GM23338 (cell line): ENCODE data around the gene TPRKB. TPM values are rescaled to one million over a fixed set of nuclear protein-coding genes. Genes with fewer than 3 reads are reported as not detected.

Experiments used
- ATAC-seq: fragments of 200-7000 bp; cut with Tn5 transposase; 3 replicates; pipeline ENCODE4 v1.9.1; 2020
- DNase-seq: peaks from one replicate; pipeline ENCODE4 v3.0.0-alpha.2; 2015; ENCODE audit warnings: low spot score
- H2AFZ ChIP-seq: fragments of 200-600 bp; sonication (generic); 2 replicates; pipeline ENCODE4 v1.8.0; 2016; ENCODE audit warnings: antibody characterized with exemption, mild to moderate bottlenecking, moderate library complexity
- H3F3A ChIP-seq: fragments of 200-600 bp; sonication (generic); replicated peaks from 2 replicates; pipeline ENCODE4 v1.8.0; 2017; ENCODE audit warnings: antibody characterized with exemption, mixed run types, low read depth
- H3K27ac ChIP-seq: fragments of 200-600 bp; sonication (generic); 2 replicates; pipeline ENCODE4 v1.6.1; 2016; ENCODE audit warnings: low read depth
- H3K27me3 ChIP-seq: fragments of 200-600 bp; sonication (generic); 2 replicates; pipeline ENCODE4 v1.8.0; 2016; ENCODE audit warnings: mild to moderate bottlenecking, mixed run types, moderate library complexity; ENCODE audit not compliant: insufficient read depth
- H3K36me3 ChIP-seq: fragments of 200-600 bp; sonication (generic); 2 replicates; pipeline ENCODE4 v1.8.0; 2016; ENCODE audit warnings: mild to moderate bottlenecking; ENCODE audit not compliant: insufficient read depth
- H3K4me1 ChIP-seq: fragments of 200-600 bp; sonication (generic); 2 replicates; pipeline ENCODE4 v1.8.0; 2016; ENCODE audit warnings: mild to moderate bottlenecking, moderate library complexity; ENCODE audit not compliant: insufficient read depth
- H3K4me2 ChIP-seq: fragments of 200-600 bp; sonication (generic); 2 replicates; pipeline ENCODE4 v1.7.1; 2017; ENCODE audit warnings: mixed run types
- H3K4me3 ChIP-seq: fragments of 200-600 bp; sonication (generic); 2 replicates; pipeline ENCODE4 v1.6.1; 2016; ENCODE audit warnings: mixed run types
- H3K79me2 ChIP-seq: fragments of 200-600 bp; sonication (generic); replicated peaks from 2 replicates; pipeline ENCODE4 v1.8.0; 2017; ENCODE audit warnings: mild to moderate bottlenecking; ENCODE audit not compliant: insufficient read depth
- H3K9me2 ChIP-seq: fragments of 200-600 bp; sonication (generic); 2 replicates; pipeline ENCODE4 v1.8.0; 2017; ENCODE audit not compliant: insufficient read depth
- H4K20me1 ChIP-seq: fragments of 200-600 bp; sonication (generic); replicated peaks from 2 replicates; pipeline ENCODE4 v1.8.0; 2017; ENCODE audit warnings: mild to moderate bottlenecking; ENCODE audit not compliant: insufficient read depth
- H3K27ac Mint-ChIP-seq: 2 replicates; pipeline ENCODE4 v1.8.0; 2020; ENCODE audit warnings: inconsistent platforms, mild to moderate bottlenecking, moderate library complexity, mixed read lengths
- H3K27me3 Mint-ChIP-seq: 3 replicates; pipeline ENCODE4 v1.8.0; 2022; ENCODE audit warnings: low read depth, mild to moderate bottlenecking, moderate library complexity, mixed read lengths, inconsistent platforms; ENCODE audit not compliant: insufficient read depth, poor library complexity
- H3K36me3 Mint-ChIP-seq: 3 replicates; pipeline ENCODE4 v1.8.0; 2021; ENCODE audit warnings: low read depth, mild to moderate bottlenecking, inconsistent platforms, moderate library complexity, mixed read lengths
- H3K4me1 Mint-ChIP-seq: 3 replicates; pipeline ENCODE4 v1.8.0; 2020; ENCODE audit warnings: mild to moderate bottlenecking, inconsistent platforms, mixed read lengths
- H3K4me3 Mint-ChIP-seq: 3 replicates; pipeline ENCODE4 v1.8.0; 2021; ENCODE audit warnings: moderate library complexity, mild to moderate bottlenecking, inconsistent platforms, mixed read lengths
- H3K9me3 Mint-ChIP-seq: 3 replicates; pipeline ENCODE4 v1.8.0; 2020; ENCODE audit warnings: moderate library complexity, mild to moderate bottlenecking, inconsistent platforms, mixed read lengths
- CREB1 ChIP-seq: fragments of 250-450 bp; sonication (Bioruptor Pico); IDR thresholded peaks from 2 replicates; pipeline ENCODE4 v1.5.0; 2020; ENCODE audit warnings: low read depth, mild to moderate bottlenecking, moderate library complexity
- CTCF ChIP-seq, 2 experiments: fragments of 200-600 bp in 1 of 2; sonication (generic) in 1 of 2; conservative IDR thresholded peaks; 2 replicates each; pipeline versions ENCODE4 v1.5.1 to v1.6.1; 2016 to 2017; ENCODE audit warnings: antibody characterized with exemption in 2 of 2, low read depth in 2 of 2, mild to moderate bottlenecking in 2 of 2, moderate library complexity in 1 of 2
- EZH2phosphoT487 ChIP-seq: fragments of 200-600 bp; sonication (generic); IDR thresholded peaks from one replicate; pipeline ENCODE4 v1.8.1; 2018; ENCODE audit warnings: antibody characterized with exemption; ENCODE audit not compliant: unreplicated experiment
- POLR2AphosphoS5 ChIP-seq: IDR thresholded peaks from 2 replicates; pipeline ENCODE4 v1.6.1; 2016; ENCODE audit warnings: antibody characterized with exemption, low read depth
- REST ChIP-seq: IDR thresholded peaks from one replicate; pipeline ENCODE4 v1.6.1; 2018; ENCODE audit warnings: antibody characterized with exemption; ENCODE audit not compliant: unreplicated experiment
- STAT1 ChIP-seq: IDR thresholded peaks from one replicate; pipeline ENCODE4 v1.6.1; 2016; ENCODE audit warnings: antibody characterized with exemption; ENCODE audit not compliant: unreplicated experiment
- ZNF331 ChIP-seq: fragments of 250-450 bp; sonication (Bioruptor Pico); IDR thresholded peaks from 2 replicates; pipeline ENCODE4 v1.5.0; 2020; ENCODE audit warnings: low read depth, mild to moderate bottlenecking, moderate library complexity
- ZNF462 ChIP-seq: fragments of 250-450 bp; sonication (Bioruptor Pico); IDR thresholded peaks from 2 replicates; pipeline ENCODE4 v1.5.0; 2020; ENCODE audit warnings: mild to moderate bottlenecking, moderate library complexity
- polyA plus RNA-seq: library from polyadenylated mRNA; unstranded; fragments of >200 nt; fragmentation: Nextera tagmentation; extraction: Ambion mirVana; gene quantifications from 2 replicates; pipeline ENCODE4 v1.2.1, GENCODE V29; 2016
- total RNA-seq: library from RNA; depleted of rRNA; stranded (reverse); fragments of >200 nt; shearing (Covaris generic); gene quantifications from 2 replicates; pipeline ENCODE4 v1.2.3, GENCODE V29; 2014
- TF ChIP-seq, protein P1 (sequence below): IDR thresholded peaks from 2 replicates; pipeline ENCODE4 v1.6.1; 2016; ENCODE audit warnings: antibody characterized with exemption

Gene TPRKB
- total and polyA plus RNA-seq, 2 experiments from 2014 or later = 31.2 to 186 TPM

DNA sequence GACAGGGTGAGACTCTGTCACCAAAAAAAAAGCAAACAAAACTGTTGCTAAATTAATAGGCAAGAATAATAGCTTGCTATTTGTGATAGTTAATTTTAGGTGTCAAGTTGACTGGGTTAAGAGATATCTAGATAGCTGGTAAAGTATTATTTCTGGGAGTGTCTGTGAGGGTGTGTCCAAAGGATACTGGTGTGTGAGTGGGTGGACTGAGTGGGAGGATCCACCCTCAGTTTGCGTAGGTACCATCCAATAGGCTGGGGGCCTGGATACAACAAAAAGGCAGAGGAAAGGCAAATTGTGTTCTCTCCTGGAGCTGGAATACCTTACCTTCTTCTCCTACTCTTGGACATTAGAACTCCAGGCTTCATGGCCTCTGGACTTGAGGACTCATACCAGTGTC, 27.8 kb upstream of the TPRKB start (continued):
- TF ChIP-seq ZNF331 (no peak), EZH2phosphoT487 (no peak), STAT1 (no peak)

DNA sequence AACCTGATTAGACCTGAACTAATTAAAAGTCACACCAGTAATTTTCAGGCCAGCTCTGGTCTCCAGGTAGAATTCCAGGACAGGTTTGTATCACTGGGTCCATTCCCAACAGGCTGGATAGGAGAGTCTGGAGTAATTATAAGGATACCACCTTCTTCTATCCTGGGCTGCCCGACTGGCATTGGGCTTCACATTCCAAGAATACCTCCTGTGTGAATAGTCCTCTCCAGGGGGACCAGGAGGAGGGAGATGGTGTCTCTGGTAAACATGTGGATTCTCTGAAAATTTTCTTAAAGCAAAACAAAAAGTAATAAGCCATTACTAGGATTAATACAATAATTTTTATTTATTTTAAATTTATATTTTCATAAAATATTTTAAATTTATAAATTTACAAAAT, 25.4 kb upstream of the TPRKB start:
- no peak overlapping the region for H3K4me2 ChIP-seq
- Mint-ChIP-seq H3K9me3 (no peaks in the 10 kb centered on the region), H3K27ac (no peak overlapping the region), H3K36me3 (peaks cover 36% of the 10 kb centered on the region), H3K4me3 (no peak overlapping the region), H3K27me3 (no peaks in the 10 kb centered on the region), H3K4me1 (no peaks in the 10 kb centered on the region)
- no peak overlapping the region for H2AFZ ChIP-seq
- no peaks in the 10 kb centered on the region for H3K4me1 ChIP-seq
- no peak overlapping the region for H3K27ac ChIP-seq
- no peak for DNase-seq
- no peaks in the 10 kb centered on the region for H3K9me2 ChIP-seq
- no peak overlapping the region for H3K4me3 ChIP-seq
- H3F3A ChIP-seq = no peaks in the 10 kb centered on the region
- no peak for TF ChIP-seq REST
- no peak for TF ChIP-seq CTCF (conservative IDR thresholded peaks at IDR 0.05; ENCODE audit: low read depth in 2 of 2)
- no peak for TF ChIP-seq POLR2AphosphoS5
- no peak for TF ChIP-seq CREB1 (CRISPR knock-in tag)
- TF ChIP-seq ZNF331 = no peak
- no peak for TF ChIP-seq ZNF462
- TF ChIP-seq EZH2phosphoT487 = no peak
- TF ChIP-seq, protein P1, sequence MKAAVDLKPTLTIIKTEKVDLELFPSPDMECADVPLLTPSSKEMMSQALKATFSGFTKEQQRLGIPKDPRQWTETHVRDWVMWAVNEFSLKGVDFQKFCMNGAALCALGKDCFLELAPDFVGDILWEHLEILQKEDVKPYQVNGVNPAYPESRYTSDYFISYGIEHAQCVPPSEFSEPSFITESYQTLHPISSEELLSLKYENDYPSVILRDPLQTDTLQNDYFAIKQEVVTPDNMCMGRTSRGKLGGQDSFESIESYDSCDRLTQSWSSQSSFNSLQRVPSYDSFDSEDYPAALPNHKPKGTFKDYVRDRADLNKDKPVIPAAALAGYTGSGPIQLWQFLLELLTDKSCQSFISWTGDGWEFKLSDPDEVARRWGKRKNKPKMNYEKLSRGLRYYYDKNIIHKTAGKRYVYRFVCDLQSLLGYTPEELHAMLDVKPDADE = no peak
- no peaks in the 10 kb centered on the region for H3K79me2 ChIP-seq
- ATAC-seq = no peak
- peaks cover 3% of the 10 kb centered on the region; the same call in 1 of the 2 replicates for H4K20me1 ChIP-seq
- no peaks in the 10 kb centered on the region for H3K27me3 ChIP-seq
- peaks cover 12% of the 10 kb centered on the region for H3K36me3 ChIP-seq
